Small intestine (tissue), 7 donors: Measurements from ENCODE around the gene SH2B2. TPM values are rescaled to one million over a fixed set of nuclear protein-coding genes. Genes with fewer than 3 reads are reported as not detected.

Experiments
- DNase-seq, 2 donors: peaks; one replicate each; pipeline versions ENCODE4 v3.0.0 to v3.0.0-alpha.2; 2013
- FAIRE-seq: peaks from 2 replicates; lab custom pipeline; 2012; peaks lifted over from hg19 to GRCh38; lab: Jason Lieb, UNC
- H3K27ac ChIP-seq, 3 donors: one replicate each; pipeline ENCODE4 v1.5.1; 2013; ENCODE audit warnings: low read length in 2 of 3, mild to moderate bottlenecking in 2 of 3, control low read depth in 1 of 3, inconsistent platforms in 1 of 3, low read depth in 1 of 3, moderate library complexity in 1 of 3
- H3K27me3 ChIP-seq, 3 donors: one replicate each; pipeline ENCODE4 v1.6.1; 2013; ENCODE audit warnings: low read length in 3 of 3, inconsistent platforms in 1 of 3; ENCODE audit not compliant: control insufficient read depth in 3 of 3, insufficient read depth in 3 of 3
- H3K36me3 ChIP-seq, 3 donors: one replicate each; pipeline ENCODE4 v1.6.1; 2013; ENCODE audit warnings: low read length in 3 of 3, inconsistent platforms in 1 of 3, low read depth in 1 of 3, mild to moderate bottlenecking in 1 of 3, moderate library complexity in 1 of 3; ENCODE audit not compliant: control insufficient read depth in 3 of 3, insufficient read depth in 2 of 3
- H3K4me1 ChIP-seq, 3 donors: one replicate each; pipeline ENCODE4 v1.6.1; 2013; ENCODE audit warnings: low read length in 2 of 3, inconsistent platforms in 1 of 3, low read depth in 1 of 3, mild to moderate bottlenecking in 1 of 3, moderate library complexity in 1 of 3; ENCODE audit not compliant: control insufficient read depth in 3 of 3, insufficient read depth in 2 of 3
- H3K4me3 ChIP-seq, 3 donors: one replicate each; pipeline ENCODE4 v1.5.1; 2013; ENCODE audit warnings: low read length in 3 of 3, control low read depth in 1 of 3, inconsistent platforms in 1 of 3, low read depth in 1 of 3, mild to moderate bottlenecking in 1 of 3, moderate library complexity in 1 of 3
- H3K9me3 ChIP-seq, 2 donors: one replicate each; pipeline ENCODE4 v1.6.1; 2013; ENCODE audit warnings: low read depth in 1 of 2, low read length in 1 of 2; ENCODE audit not compliant: control insufficient read depth in 2 of 2, insufficient read depth in 1 of 2
- WGBS, 3 donors: extraction: QIAGEN DNeasy Blood & Tissue Kit; methylation state at CpG; one replicate each; pipeline ENCODE4 v1.1.7; 2013; 5-methylcytosine and 5-hydroxymethylcytosine counted together
- polyA plus RNA-seq, 4 donors: library from polyadenylated mRNA; stranded (reverse) in 3 of 4; unstranded in 1 of 4; fragments of 200-250 nt in 3 of 4; fragments of 120-200 nt in 1 of 4; gene quantifications; one replicate each; pipeline versions ENCODE4 v1.2.1 to v1.2.3, GENCODE V29; 2013
- donor health status: healthy with polysubstance abuse.
- donor health status: control.
- donor health status: control.
- donor health status: Bipolar disorder and iron deficiency.
- donor health status: healthy.

The SH2B2 gene
- polyA plus RNA-seq, 4 donors: 0.67 to 2.5 (median 1.6) TPM

GRCh38 chr7:102303669-102304422, 17.2 kb downstream of the SH2B2 start:
- Histone ChIP-seq H3K27ac (peak overlapping the region in 1 of 3 donors; percentile 21), H3K27me3 (peaks cover 0 to 17% (median 0%) of the 10 kb centered on the region in 3 donors), H3K9me3 (peaks cover 0 to 2% of the 10 kb centered on the region in 2 donors), H3K4me3 (no peak overlapping the region), H3K4me1 (peaks cover 0 to 3% (median 2%) of the 10 kb centered on the region in 3 donors), H3K36me3 (peaks cover 0 to 3% (median 0%) of the 10 kb centered on the region in 3 donors)
- FAIRE-seq (no peak), DNase-seq (no peak)
- WGBS, 3 donors: 76 to 78% (median 78%) methylated on average over 12 to 13 of the region's 13 CpGs

- FAIRE-seq (no peak), DNase-seq (no peak)
- Histone ChIP-seq H3K27ac (peak overlapping the region in 1 of 3 donors; percentile 0), H3K36me3 (peaks cover 0 to 8% (median 0%) of the 10 kb centered on the region in 3 donors), H3K9me3 (peaks cover 0 to 2% of the 10 kb centered on the region in 2 donors), H3K4me1 (peaks cover 0 to 3% (median 2%) of the 10 kb centered on the region in 3 donors), H3K27me3 (peaks cover 0 to 13% (median 0%) of the 10 kb centered on the region in 3 donors), H3K4me3 (no peak overlapping the region)
- 80 to 88% (median 84%) methylated on average over 11 of the region's 11 CpGs for WGBS, 3 donors
Measured at GRCh38 chr7:102304668-102305067, 18.0 kb downstream of the SH2B2 start.

GRCh38 chr7:102305414-102306268, 19.0 kb downstream of the SH2B2 start:
- peaks cover 0 to 9% (median 0%) of the 10 kb centered on the region in 3 donors for H3K36me3 ChIP-seq
- no peak overlapping the region for H3K4me3 ChIP-seq
- no peak for FAIRE-seq
- no peak for DNase-seq
- WGBS, 3 donors: 84 to 93% (median 86%) methylated on average over 17 of the region's 17 CpGs
- H3K9me3 ChIP-seq: peaks cover 0 to 2% of the 10 kb centered on the region in 2 donors
- peaks cover 0 to 5% (median 0%) of the 10 kb centered on the region in 3 donors for H3K27me3 ChIP-seq
- peaks cover 0 to 3% (median 2%) of the 10 kb centered on the region in 3 donors for H3K4me1 ChIP-seq
- peak overlapping the region in 1 of 3 donors; percentile 38 for H3K27ac ChIP-seq

- Histone ChIP-seq H3K9me3 (no peaks in the 10 kb centered on the region), H3K4me1 (peaks cover 0 to 3% (median 2%) of the 10 kb centered on the region in 3 donors), H3K27ac (peak overlapping the region in 1 of 3 donors; percentile 75), H3K4me3 (no peak overlapping the region), H3K36me3 (peaks cover 0 to 9% (median 0%) of the 10 kb centered on the region in 3 donors), H3K27me3 (no peaks in the 10 kb centered on the region)
- DNase-seq: peak; percentile 66 to 86
- 22 to 30% (median 24%) methylated on average over 16 to 17 of the region's 17 CpGs for WGBS, 3 donors
- FAIRE-seq: no peak
Measured at GRCh38 chr7:102306916-102307677, 20.4 kb downstream of the SH2B2 start.

- Histone ChIP-seq H3K27ac (no peak overlapping the region), H3K9me3 (no peaks in the 10 kb centered on the region), H3K27me3 (no peaks in the 10 kb centered on the region), H3K36me3 (peaks cover 0 to 14% (median 0%) of the 10 kb centered on the region in 3 donors), H3K4me1 (peaks cover 0 to 3% (median 2%) of the 10 kb centered on the region in 3 donors), H3K4me3 (no peak overlapping the region)
- DNase-seq: no peak
- WGBS, 3 donors: 92 to 93% (median 93%) methylated on average over 9 of the region's 9 CpGs
- no peak for FAIRE-seq
Measured at GRCh38 chr7:102310414-102310815, 23.7 kb downstream of the SH2B2 start.

- no peak for DNase-seq
- no peak for FAIRE-seq
- no peak overlapping the region for H3K27ac ChIP-seq
- H3K36me3 ChIP-seq: peaks cover 0 to 15% (median 0%) of the 10 kb centered on the region in 3 donors
- H3K9me3 ChIP-seq: no peaks in the 10 kb centered on the region
- no peaks in the 10 kb centered on the region for H3K27me3 ChIP-seq
- no peak overlapping the region for H3K4me3 ChIP-seq
- no peaks in the 10 kb centered on the region for H3K4me1 ChIP-seq
- WGBS, 3 donors: 80 to 91% (median 89%) methylated on average over 2 of the region's 2 CpGs
Measured at GRCh38 chr7:102312317-102312716, 25.6 kb downstream of the SH2B2 start.

GRCh38 chr7:102313997-102314780, 27.5 kb downstream of the SH2B2 start:
- peaks cover 0 to 19% (median 0%) of the 10 kb centered on the region in 3 donors for H3K36me3 ChIP-seq
- H3K27me3 ChIP-seq: no peaks in the 10 kb centered on the region
- 84 to 91% (median 90%) methylated on average over 17 to 22 of the region's 22 CpGs for WGBS, 3 donors
- DNase-seq: no peak
- no peak for FAIRE-seq
- no peaks in the 10 kb centered on the region for H3K9me3 ChIP-seq
- no peak overlapping the region for H3K4me3 ChIP-seq
- H3K4me1 ChIP-seq: no peaks in the 10 kb centered on the region
- no peak overlapping the region for H3K27ac ChIP-seq
